HG02943 (cell line): Measurements from ENCODE around the gene MTMR3.
"Not testable (repeated sequence)": the region's sequence is repeated elsewhere in the genome, so short reads cannot be mapped to it uniquely, and the experiment has no call there.

Source experiments
- ATAC-seq: cut with Tn5 transposase; IDR thresholded peaks from one replicate; pipeline ENCODE4 v1.9.1; 2021; ENCODE audit warnings: mild to moderate bottlenecking, low read depth, moderate library complexity; ENCODE audit not compliant: unreplicated experiment

MTMR3 gene

GRCh38 chr22:30043161-30043560, 160.2 kb downstream of the MTMR3 start:
- ATAC-seq = no peak

DNA sequence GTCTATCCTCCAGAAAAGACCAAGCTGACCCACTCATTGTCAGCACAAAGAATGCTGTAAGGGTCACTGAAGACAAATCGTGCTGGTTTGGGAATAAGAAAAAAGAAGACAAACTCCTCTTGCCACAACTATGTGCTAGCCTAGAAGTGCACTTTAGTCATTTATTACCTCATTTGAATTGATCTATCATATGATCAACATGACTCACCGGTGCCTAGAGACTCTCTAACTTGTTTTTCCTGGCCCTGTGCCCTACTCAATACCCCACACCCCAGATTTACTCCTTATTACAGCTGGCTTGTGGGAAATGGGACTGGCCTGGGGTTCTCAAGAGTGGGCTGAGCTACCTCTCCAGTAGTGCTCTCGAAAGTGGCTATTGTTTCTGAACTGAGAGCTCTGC, 161.4 kb downstream of the MTMR3 start:
- ATAC-seq = no peak

GRCh38 chr22:30044881-30045493, 162.0 kb downstream of the MTMR3 start:
- no peak for ATAC-seq

DNA sequence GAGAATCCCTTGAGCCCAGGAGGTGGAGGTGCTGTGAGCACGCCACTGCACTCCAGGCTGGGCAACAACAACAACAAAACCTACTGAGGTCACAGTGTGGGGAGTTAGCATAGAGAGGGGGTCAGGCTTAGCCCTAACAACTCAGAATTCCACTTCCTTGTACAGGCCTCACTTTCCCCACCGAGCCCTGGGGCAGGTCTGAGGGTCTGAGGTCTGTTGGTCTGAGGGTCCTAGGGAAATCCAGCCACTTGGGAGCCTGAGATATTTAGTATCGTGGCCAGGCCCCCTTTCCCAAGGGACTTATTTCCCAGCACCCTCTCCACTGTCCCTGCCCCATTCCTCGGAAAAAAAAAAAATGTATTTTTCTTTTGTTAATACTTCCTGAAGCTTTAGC, 162.5 kb downstream of the MTMR3 start:
- ATAC-seq = no peak

GRCh38 chr22:30045901-30046715, 163.1 kb downstream of the MTMR3 start:
- ATAC-seq = no peak

- no peak for ATAC-seq
Measured at GRCh38 chr22:30046716-30047363, 163.9 kb downstream of the MTMR3 start.

DNA sequence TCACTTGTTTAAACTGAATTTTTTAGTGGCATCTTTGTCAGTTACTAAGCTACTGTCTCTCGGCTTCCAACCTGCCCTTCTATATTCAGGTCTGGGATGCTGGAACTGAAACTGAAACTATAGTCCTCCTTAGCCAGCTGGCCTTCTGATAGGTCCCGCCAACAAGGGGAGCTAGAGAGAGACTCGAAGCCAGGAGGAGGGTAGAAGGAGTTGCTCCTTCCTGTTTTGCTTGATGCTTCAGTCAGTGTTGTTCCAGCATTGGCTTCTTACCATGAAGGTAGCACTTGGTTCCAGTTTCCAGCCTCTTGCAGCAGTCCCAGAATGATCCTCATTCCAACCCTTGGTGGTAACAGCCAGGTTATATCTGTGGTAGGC, 164.4 kb downstream of the MTMR3 start:
- no peak for ATAC-seq

GRCh38 chr22:30048681-30049080, 165.7 kb downstream of the MTMR3 start:
- no peak for ATAC-seq

DNA sequence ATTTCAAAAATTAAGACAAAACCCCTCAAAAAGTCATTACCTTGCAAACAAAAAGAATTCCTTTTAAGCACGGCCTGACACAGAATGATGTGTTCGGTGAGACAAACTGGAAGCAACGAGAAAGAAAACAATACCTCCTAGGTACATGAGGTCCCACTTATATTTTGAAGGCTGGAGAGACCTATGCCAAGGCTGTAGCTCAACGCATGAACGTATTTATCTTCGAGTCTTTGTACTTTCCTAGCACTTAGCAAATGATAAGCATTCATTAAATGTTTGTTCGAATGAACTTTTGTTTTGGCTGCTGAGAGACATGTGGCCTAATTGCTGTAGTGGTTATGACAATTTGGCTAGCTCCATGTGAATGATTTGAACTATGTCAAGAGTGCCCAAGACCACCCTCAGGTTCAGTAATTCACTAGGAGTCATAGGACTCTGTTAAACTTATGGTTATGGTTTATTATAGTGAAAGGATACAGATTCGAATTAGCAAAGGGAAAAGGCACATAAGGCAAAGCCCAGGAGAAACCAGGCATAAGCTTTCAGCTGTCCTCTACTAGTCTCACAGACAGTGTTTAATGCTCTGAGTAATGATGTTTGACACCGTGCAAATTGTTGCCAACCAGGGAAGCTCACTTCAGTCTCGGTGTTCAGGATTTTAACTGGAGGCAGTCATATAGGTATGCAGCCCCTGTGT, 171.2 kb downstream of the MTMR3 start:
- ATAC-seq = no peak

DNA sequence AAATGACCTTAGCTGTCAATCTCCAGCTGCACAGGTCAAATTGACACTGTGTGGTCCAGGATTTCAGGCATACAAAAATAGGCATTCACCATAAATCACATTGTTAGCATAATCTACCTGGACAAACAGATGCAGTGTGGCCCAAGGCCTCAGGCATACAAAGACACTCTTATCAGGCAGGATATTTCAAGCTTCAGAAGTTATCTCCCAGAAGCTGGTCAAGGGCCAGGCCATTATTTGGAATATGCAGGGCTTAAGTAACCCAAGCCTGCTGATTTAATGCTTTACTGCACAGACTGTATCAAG, 171.7 kb downstream of the MTMR3 start:
- no peak for ATAC-seq

- ATAC-seq = no peak
Measured at GRCh38 chr22:30056015-30056414, 173.0 kb downstream of the MTMR3 start.

- no peak for ATAC-seq
Measured at GRCh38 chr22:30057375-30057774, 174.4 kb downstream of the MTMR3 start.

DNA sequence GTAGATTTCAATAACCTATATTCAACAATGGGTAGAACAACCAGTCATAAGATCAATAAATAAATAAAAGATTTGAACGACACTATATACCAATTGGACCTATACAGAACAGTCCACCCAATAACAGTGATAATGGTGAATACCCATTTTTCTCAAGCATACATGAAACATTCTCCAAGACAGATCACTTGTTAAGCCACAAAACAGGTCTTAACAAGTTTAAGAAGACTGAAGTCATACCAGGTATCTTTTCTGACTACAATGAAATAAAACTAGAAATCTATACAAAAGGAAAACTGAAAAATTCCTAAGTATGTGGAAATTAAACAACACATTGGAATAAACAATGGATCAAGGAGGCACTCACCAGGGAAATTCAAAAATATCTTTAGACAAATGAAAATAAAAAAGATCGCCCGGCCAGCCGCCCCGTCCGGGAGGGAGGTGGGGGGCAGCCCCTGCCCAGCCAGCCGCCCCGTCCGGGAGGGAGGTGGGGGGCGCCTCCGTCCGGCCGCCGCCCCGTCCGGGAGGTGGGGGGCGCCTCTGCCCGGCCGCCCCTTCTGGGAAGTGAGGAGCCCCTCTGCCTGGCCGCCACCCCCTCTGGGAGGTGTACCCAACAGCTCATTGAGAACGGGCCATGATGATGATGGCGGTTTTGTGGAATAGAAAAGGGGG, 176.5 kb downstream of the MTMR3 start:
- not testable (repeated sequence) for ATAC-seq

- ATAC-seq = not testable (repeated sequence)
Measured at GRCh38 chr22:30061094-30061493, 178.1 kb downstream of the MTMR3 start.

- no peak for ATAC-seq
Measured at GRCh38 chr22:30062259-30062658, 179.3 kb downstream of the MTMR3 start.

DNA sequence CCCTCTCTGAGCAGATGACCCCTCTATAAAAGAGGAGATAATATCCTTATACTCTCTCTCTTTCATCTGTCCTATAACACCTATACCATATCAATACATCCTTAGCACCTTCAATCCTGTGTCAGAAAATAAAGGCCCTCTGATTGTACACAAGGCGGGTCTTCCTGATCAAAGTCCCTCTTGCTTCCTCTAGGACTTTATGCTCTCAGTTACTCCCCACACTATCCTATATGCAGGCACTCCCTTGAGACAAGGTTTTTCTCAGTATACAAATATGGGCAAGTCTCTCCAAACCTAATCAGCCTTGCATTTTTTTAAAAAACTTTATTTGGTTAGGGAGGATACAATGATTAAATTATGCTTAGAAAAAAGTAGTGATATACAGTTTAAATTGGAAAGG, 180.0 kb downstream of the MTMR3 start:
- no peak for ATAC-seq

- ATAC-seq = no peak
Measured at GRCh38 chr22:30064172-30064571, 181.2 kb downstream of the MTMR3 start.

DNA sequence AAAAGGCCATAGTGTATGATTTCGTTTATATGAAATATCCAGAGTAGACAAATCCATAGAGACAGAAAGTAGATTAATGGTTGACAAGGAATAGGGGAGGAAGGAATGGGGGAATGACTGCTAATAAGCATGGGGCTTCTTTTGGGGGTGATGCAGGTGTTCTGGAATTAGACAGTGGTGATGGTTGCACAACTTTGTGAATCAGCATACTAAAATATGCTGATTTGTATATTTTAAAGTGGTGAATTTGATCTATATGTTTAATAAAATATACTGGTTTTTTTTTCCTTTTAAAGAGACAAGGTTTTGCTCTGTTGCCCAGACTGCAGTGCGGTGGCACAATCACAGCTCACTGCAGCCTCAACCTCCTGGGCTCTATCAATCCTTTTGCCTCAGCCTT, 190.8 kb downstream of the MTMR3 start:
- no peak for ATAC-seq

DNA sequence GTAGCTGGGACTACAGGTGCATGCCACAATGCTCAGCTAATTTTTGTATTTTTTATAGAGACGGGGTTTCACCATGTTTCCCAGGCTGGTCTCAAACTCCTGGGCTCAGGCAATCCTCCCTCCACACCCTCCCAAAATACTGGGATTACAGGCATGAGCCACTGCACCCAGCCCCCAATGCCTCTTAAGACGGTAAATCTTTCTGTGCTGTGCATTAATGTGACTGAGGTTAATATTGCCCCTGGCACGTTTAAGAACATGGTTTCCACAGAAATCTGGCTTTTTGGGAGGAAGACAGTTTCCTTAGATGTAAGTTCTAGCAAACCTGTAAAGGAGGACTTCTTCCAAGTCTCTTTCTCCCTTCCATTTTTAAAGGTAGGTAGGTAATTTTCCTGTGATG, 191.2 kb downstream of the MTMR3 start:
- no peak for ATAC-seq

DNA sequence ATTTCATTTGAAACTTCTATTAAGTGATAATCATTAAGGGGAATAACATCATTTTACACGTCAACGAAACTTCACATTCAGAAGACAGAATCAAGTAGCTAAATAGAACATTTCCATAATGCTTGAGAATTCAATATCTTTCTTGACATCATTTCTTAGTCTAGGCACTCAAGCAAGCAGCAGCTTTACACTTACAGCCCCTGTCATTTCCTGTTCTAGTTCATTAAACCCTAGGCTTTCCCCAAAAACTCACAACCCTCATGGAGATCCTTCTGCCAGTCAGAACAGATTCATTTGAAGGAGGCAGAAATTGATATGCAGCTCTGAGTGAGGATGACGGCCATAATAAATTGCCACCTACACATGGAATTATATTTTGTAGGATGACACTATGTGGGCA, 192.0 kb downstream of the MTMR3 start:
- ATAC-seq = no peak
